Gastrocnemius medialis (tissue), 4 donors: Measurements from ENCODE around the gene SLC25A36.

Experiments used
- POLR2A ChIP-seq, 2 donors: fragments of 450-650 bp; IDR thresholded peaks; one replicate each; pipeline ENCODE4 v1.6.1; 2017; ENCODE audit warnings: antibody characterized with exemption in 2 of 2, mild to moderate bottlenecking in 2 of 2, moderate library complexity in 2 of 2
- TF ChIP-seq, protein P1 (sequence below), 5 experiments: fragments of 450-650 bp in 3 of 5; fragments of 200-600 bp in 2 of 5; sonication (generic) in 2 of 5; IDR thresholded peaks in 4 of 5; conservative IDR thresholded peaks in 1 of 5; 1 replicate in 4 of 5; 2 replicates in 1 of 5; pipeline ENCODE4 v1.5.1; 2016 to 2019; ENCODE audit warnings: antibody characterized with exemption in 5 of 5, mild to moderate bottlenecking in 3 of 5, moderate library complexity in 3 of 5

DNA sequence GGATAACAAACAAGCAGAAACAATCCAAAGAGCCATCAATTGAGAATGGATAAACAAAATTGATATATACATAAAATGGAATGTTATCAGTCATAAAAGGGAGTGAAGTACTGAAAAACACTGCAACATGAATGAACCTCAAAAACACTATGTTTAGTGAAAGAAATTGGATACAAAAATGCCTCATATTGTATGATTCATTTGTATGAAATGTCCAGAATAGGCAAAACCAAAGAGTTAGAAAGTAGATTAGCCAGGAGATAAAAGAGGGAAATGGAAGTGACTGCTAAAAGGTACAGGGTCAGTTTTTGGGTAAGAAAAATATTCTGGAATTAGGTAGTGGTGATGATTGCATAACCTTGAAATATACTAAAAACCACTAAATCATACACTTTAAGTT is 9.8 kb upstream of the SLC25A36 start:
- TF ChIP-seq POLR2A (IDR thresholded peaks at IDR 0.05) = no peak
- TF ChIP-seq, protein P1, sequence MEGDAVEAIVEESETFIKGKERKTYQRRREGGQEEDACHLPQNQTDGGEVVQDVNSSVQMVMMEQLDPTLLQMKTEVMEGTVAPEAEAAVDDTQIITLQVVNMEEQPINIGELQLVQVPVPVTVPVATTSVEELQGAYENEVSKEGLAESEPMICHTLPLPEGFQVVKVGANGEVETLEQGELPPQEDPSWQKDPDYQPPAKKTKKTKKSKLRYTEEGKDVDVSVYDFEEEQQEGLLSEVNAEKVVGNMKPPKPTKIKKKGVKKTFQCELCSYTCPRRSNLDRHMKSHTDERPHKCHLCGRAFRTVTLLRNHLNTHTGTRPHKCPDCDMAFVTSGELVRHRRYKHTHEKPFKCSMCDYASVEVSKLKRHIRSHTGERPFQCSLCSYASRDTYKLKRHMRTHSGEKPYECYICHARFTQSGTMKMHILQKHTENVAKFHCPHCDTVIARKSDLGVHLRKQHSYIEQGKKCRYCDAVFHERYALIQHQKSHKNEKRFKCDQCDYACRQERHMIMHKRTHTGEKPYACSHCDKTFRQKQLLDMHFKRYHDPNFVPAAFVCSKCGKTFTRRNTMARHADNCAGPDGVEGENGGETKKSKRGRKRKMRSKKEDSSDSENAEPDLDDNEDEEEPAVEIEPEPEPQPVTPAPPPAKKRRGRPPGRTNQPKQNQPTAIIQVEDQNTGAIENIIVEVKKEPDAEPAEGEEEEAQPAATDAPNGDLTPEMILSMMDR (IDR thresholded peaks at IDR 0.05 in 4 of 5, conservative IDR thresholded peaks at IDR 0.05 in 1 of 5) = no peak
